ENCODE measurements around the gene TM9SF1. TPM values are rescaled to one million over a fixed set of nuclear protein-coding genes. Genes with fewer than 3 reads are reported as not detected.

TM9SF1 gene
- total and polyA plus RNA-seq, 9 of the 15 experiments (the other 6 are each of a cell fraction or from before 2014, with no cell fraction given), result 5.3 to 20.3 (median 11.8) TPM

DNA sequence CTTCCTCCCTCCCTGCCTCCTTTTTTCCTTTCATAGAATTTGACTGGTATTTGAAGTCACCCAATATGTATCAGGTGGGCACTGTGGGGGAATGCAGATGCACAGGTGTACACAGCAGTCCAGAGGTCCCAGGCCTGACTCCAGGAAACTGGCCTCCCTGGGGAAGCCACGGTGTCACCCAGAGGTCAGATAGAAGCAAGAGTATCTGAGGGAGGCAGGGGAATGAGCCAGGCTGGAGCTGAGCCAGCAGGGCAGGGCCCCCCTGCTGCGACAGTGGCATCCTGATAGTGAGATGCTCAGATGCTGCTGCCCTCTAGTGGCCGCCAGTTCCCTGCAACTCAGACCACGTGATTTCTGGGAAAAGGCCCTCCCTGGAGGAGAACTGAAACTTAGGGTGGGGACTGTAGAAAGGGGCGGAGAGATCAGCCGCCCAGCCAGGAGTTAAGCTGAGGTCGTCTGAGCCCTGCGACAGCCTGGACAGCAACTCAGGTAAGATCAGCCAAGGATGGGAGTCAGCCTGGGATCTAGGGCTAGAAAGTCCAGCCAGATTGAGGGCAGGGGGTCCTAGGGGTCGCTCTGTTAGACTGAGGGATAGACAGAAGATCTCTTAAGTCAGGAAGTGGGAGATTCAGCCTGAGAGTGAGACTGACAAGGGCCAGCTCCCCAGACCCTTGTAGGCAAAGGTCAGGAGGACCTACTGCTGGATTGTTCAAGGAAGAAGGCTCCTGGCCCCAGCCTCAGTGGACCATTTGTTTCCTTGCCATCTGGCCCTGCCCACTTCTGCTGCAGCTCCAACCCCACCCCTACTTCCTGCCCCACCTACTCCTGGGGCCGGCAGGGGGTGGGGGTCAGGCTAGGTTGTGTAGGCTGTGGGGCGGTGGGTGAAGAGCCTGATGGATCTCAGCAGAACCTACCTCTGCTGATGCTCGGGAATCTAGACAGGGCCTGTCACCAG is 34.1 kb downstream of the TM9SF1 start, which contains the start of gene IRF9 (continued):
- TF ChIP-seq, protein P1, sequence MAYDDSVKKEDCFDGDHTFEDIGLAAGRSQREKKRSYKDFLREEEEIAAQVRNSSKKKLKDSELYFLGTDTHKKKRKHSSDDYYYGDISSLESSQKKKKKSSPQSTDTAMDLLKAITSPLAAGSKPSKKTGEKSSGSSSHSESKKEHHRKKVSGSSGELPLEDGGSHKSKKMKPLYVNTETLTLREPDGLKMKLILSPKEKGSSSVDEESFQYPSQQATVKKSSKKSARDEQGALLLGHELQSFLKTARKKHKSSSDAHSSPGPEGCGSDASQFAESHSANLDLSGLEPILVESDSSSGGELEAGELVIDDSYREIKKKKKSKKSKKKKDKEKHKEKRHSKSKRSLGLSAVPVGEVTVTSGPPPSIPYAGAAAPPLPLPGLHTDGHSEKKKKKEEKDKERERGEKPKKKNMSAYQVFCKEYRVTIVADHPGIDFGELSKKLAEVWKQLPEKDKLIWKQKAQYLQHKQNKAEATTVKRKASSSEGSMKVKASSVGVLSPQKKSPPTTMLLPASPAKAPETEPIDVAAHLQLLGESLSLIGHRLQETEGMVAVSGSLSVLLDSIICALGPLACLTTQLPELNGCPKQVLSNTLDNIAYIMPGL (CRISPR knock-in tag; IDR thresholded peaks at IDR 0.05), result no peak
- TF ChIP-seq ILF3 (IDR thresholded peaks at IDR 0.05; ENCODE audit: borderline replicate concordance) (no peak), ELF2 (CRISPR knock-in tag; IDR thresholded peaks at IDR 0.05) (no peak), CHD4 (IDR thresholded peaks at IDR 0.05; ENCODE audit: insufficient read depth, insufficient replicate concordance, low read depth, low read length, poor library complexity, severe bottlenecking) (no peak), NFIX (CRISPR knock-in tag; IDR thresholded peaks at IDR 0.05; ENCODE audit: low read depth) (0 out of 2 replicates have a peak, but pooled peaks have one; percentile 1), TRIM24 (IDR thresholded peaks at IDR 0.05) (0 out of 4 replicates have a peak, but pooled peaks of 1 of the 2 experiments have one; percentile 13), ATF1 (CRISPR knock-in tag; IDR thresholded peaks at IDR 0.05) (no peak), ATF1 (tag; IDR thresholded peaks at IDR 0.05) (peak; percentile 42; the same call in 1 of the 2 replicates), ETV5 (CRISPR knock-in tag; IDR thresholded peaks at IDR 0.05; ENCODE audit: low read depth) (no peak), DPF2 (IDR thresholded peaks at IDR 0.05) (0 out of 2 replicates have a peak, but pooled peaks have one; percentile 42), MYBL2 (IDR thresholded peaks at IDR 0.05; ENCODE audit: low read depth) (no peak), MYBL2 (CRISPR knock-in tag; IDR thresholded peaks at IDR 0.05; ENCODE audit: borderline replicate concordance) (no peak), HNRNPH1 (optimal IDR thresholded peaks at IDR 0.05; ENCODE audit: low read depth, low read length) (no peak), NR3C1 (CRISPR knock-in tag; IDR thresholded peaks at IDR 0.05) (no peak)
- TF ChIP-seq, protein P2, sequence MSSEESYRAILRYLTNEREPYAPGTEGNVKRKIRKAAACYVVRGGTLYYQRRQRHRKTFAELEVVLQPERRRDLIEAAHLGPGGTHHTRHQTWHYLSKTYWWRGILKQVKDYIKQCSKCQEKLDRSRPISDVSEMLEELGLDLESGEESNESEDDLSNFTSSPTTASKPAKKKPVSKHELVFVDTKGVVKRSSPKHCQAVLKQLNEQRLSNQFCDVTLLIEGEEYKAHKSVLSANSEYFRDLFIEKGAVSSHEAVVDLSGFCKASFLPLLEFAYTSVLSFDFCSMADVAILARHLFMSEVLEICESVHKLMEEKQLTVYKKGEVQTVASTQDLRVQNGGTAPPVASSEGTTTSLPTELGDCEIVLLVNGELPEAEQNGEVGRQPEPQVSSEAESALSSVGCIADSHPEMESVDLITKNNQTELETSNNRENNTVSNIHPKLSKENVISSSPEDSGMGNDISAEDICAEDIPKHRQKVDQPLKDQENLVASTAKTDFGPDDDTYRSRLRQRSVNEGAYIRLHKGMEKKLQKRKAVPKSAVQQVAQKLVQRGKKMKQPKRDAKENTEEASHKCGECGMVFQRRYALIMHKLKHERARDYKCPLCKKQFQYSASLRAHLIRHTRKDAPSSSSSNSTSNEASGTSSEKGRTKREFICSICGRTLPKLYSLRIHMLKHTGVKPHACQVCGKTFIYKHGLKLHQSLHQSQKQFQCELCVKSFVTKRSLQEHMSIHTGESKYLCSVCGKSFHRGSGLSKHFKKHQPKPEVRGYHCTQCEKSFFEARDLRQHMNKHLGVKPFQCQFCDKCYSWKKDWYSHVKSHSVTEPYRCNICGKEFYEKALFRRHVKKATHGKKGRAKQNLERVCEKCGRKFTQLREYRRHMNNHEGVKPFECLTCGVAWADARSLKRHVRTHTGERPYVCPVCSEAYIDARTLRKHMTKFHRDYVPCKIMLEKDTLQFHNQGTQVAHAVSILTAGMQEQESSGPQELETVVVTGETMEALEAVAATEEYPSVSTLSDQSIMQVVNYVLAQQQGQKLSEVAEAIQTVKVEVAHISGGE (CRISPR knock-in tag; IDR thresholded peaks at IDR 0.05), result peak in 1 of 3 experiments; percentile 64; a peak in 2 of 6 replicates
- TF ChIP-seq, protein P3, sequence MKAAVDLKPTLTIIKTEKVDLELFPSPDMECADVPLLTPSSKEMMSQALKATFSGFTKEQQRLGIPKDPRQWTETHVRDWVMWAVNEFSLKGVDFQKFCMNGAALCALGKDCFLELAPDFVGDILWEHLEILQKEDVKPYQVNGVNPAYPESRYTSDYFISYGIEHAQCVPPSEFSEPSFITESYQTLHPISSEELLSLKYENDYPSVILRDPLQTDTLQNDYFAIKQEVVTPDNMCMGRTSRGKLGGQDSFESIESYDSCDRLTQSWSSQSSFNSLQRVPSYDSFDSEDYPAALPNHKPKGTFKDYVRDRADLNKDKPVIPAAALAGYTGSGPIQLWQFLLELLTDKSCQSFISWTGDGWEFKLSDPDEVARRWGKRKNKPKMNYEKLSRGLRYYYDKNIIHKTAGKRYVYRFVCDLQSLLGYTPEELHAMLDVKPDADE (conservative IDR thresholded peaks at IDR 0.05; ENCODE audit: control insufficient read depth, low read depth, low read length), result no peak
- TF ChIP-seq, protein P4, sequence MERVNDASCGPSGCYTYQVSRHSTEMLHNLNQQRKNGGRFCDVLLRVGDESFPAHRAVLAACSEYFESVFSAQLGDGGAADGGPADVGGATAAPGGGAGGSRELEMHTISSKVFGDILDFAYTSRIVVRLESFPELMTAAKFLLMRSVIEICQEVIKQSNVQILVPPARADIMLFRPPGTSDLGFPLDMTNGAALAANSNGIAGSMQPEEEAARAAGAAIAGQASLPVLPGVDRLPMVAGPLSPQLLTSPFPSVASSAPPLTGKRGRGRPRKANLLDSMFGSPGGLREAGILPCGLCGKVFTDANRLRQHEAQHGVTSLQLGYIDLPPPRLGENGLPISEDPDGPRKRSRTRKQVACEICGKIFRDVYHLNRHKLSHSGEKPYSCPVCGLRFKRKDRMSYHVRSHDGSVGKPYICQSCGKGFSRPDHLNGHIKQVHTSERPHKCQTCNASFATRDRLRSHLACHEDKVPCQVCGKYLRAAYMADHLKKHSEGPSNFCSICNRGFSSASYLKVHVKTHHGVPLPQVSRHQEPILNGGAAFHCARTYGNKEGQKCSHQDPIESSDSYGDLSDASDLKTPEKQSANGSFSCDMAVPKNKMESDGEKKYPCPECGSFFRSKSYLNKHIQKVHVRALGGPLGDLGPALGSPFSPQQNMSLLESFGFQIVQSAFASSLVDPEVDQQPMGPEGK (CRISPR knock-in tag; IDR thresholded peaks at IDR 0.05; ENCODE audit: borderline replicate concordance), result no peak
